Astrocyte of the hippocampus (primary cell): ENCODE measurements around the gene TCAF1.
"Not testable (repeated sequence)": the region's sequence is repeated elsewhere in the genome, so short reads cannot be mapped to it uniquely, and the experiment has no call there.

Experiments used
- DNase-seq: peaks from one replicate; pipeline ENCODE4 v3.0.0; 2011; ENCODE audit warnings: low read depth, low spot score

Gene TCAF1

GRCh38 chr7:143906151-143906550, 4.2 kb upstream of the TCAF1 start:
- DNase-seq, result no peak

DNA sequence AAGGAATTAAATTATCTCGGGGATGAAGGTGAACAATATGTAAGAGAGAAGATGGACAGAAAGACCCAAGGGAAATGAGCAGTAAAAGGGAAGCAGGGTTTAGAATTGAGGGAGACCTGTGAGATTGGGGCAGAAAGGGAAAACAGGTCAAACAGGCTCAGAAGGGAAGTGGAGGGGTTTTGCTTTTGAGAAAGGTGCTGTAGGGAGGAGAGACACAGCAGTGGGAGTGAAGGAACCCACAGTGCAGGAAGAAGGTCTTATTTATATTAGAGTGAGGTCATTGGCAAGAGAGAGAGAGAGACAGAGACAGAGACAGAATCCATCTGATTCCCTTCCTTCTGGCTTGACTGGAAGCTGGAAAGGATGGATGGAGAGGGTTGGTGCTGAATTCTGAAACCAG, 3.5 kb upstream of the TCAF1 start:
- DNase-seq, result no peak

DNA sequence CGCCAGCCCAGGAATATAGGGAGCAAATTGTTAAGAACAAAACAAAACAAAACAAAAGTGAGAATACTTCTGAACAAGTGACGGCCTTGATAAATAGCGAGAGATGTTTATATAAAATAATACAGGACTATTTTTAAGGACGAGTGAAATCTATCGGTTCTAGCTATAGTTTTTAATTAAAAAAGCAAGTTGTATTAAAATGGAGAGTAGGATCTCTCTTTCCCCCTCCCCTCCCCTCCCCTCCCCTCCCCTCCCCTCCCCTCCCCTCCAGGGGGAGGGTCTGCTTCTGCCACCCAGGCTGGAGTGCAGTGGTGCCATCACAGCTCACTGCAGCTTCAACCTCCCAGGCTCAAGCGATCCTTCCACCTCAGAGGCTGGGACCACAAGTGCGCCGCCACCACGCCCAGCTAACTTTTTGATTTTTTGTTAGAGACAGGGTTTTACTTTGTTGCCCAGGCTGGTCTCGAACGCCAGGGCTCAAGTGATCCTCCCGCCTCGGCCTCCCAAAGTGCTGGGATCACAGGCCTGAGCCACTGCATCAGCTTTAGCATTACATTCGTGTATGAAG, 440 bp upstream of the TCAF1 start:
- no peak for DNase-seq

DNA sequence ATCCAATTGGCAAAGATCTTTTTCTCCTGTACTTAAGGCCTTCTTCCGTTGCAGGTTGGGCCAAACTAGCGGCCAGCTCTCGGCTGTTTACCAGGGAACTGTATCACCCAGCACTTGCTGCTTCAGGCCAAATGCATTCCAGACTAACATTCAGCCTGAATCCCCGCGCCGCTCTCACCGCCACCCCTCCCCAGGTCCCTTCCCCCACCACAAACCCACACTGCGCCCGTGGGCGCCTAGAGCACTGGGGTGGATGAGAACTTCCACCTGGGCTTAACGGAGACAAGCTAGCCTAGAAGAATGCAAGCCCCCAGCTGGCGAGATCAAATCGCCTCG, 676 bp downstream of the TCAF1 start:
- peak; percentile 83 for DNase-seq

GRCh38 chr7:143900230-143900766, 1.7 kb downstream of the TCAF1 start:
- peak; percentile 28 for DNase-seq

- DNase-seq, result no peak
Observed at GRCh38 chr7:143898810-143899209, 3.2 kb downstream of the TCAF1 start.

DNA sequence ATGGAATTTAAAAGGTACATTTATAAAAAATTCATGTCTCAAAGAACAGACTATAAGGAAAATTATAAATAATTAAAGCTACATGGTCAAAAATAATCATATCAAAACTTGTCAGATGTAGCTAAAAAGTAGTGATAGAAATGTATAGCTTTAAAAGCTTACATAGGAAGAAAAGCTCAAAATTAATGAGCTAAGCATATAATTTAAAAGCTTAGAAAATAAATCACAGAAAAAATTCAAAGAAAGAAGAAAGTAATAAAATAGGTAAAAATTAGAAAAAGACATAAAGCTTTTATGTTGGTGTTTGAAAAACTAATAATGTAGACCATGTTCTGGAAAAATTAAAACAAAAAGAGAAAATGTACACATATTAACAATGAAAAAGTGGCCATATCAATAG, 5.3 kb downstream of the TCAF1 start:
- DNase-seq, result no peak

- DNase-seq, result peak; percentile 11
Observed at GRCh38 chr7:143892527-143893300, 9.3 kb downstream of the TCAF1 start.

DNA sequence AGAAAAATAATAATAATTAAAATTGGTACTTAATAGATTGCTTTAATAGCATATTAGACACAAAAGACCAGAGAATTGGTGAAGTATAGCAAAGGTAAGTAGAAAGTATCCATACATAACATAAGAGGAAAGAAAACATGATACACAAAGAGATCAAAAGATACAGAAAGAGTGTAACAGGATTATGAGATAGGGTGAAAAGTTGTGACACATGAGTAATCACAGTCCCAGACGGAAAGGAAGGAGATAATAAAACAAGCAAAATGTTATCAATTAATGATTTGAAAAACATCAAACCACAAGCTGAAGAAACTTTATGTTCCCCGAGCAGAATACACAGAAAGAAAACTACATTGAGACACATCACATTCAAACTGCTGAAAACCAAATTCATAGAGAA, 10.5 kb downstream of the TCAF1 start:
- no peak for DNase-seq

GRCh38 chr7:143890558-143890957, 11.4 kb downstream of the TCAF1 start:
- DNase-seq, result no peak

DNA sequence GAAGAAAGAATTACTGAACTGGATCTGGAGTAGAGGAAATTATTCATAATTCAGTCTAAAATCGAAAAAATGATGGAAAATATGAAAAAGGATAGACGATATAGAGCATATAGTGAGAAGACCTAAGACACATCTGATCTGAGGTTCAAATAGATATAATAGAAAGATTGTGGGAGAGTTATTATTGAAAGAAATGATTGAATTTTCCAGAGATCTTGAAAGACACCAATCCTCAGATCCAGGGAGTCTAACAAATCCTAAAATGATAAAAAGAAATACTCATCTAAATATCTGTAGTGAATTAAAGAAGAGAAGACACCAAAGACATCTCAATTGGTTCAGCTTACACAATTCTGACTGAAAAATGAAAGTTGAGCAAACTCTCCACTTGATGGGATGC, 12.9 kb downstream of the TCAF1 start:
- DNase-seq, result no peak

- DNase-seq, result no peak
Observed at GRCh38 chr7:143886826-143887477, 15.0 kb downstream of the TCAF1 start.

- DNase-seq, result no peak
Observed at GRCh38 chr7:143885951-143886350, 16.0 kb downstream of the TCAF1 start.

- DNase-seq, result peak; percentile 94
Observed at GRCh38 chr7:143884969-143885559, 16.9 kb downstream of the TCAF1 start.

DNA sequence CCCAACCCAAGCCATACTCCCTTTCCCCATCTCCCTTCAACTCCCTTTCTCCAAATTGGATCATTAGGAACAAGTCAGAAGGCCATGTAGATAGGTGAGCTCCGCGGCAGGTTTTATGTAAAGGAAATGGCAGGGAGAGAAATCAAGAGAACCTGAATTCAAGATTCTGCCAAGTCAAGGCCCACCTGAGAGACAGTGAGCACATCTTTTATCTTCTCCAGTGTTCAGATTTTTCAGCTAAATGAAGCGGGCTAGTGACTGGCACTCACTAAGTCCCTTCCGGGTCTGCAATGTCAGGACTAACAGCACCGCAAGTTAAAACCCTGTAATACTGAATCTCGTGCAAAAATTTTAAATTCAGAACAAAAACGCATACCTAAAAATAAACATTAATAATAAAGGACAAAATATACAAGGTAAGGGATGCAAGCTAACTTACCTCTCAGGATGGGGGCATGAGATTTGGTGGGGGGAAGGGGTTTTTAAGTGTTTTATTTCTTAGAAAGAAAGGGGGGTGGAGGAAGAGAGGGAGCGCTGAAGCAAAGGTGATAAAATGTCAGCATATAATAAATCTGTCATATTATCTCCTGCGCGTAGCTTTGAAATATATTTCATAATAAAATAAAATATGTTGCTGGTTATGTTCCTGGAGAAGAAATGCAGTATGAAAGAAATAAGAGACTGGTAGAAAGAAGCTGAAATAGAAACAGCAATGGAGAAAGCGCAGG, 17.6 kb downstream of the TCAF1 start:
- DNase-seq, result no peak

- DNase-seq, result peak; percentile 86
Observed at GRCh38 chr7:143882604-143883078, 19.3 kb downstream of the TCAF1 start.

GRCh38 chr7:143882020-143882603, 19.9 kb downstream of the TCAF1 start:
- peak; percentile 85 for DNase-seq

DNA sequence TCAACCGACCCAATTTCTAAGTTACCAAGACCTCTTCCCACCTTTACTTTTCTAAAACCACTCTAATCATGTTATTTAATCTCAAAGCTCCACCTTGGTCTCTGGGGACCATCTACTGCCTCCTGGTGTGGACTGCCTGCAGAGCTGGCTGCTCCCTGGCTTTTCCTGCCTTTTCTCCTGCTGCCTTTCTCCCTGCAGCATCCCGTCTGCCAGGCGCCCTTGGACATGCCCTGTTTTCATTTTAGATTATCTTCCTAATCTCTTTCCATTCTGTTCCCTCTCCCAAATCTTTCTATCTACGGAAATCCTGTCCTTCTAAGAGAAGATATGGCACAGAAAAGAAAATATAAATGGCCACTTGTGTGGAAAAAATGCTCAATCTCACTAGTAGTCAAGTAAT, 23.1 kb downstream of the TCAF1 start:
- DNase-seq, result no peak

GRCh38 chr7:143877098-143877497, 24.9 kb downstream of the TCAF1 start:
- DNase-seq, result no peak

GRCh38 chr7:143876218-143876617, 25.8 kb downstream of the TCAF1 start:
- DNase-seq, result no peak

GRCh38 chr7:143873242-143873641, 28.7 kb downstream of the TCAF1 start:
- not testable (repeated sequence) for DNase-seq
